K562 (cell line): ENCODE measurements around the gene DHRS13. TPM values are rescaled to one million over a fixed set of nuclear protein-coding genes. Genes with fewer than 3 reads are reported as not detected.

Source experiments
- CBX3 ChIP-seq, 2 experiments: IDR thresholded peaks; 1 replicate in 1 of 2; 2 replicates in 1 of 2; pipeline ENCODE4 v1.6.1; 2012; ENCODE audit warnings: inconsistent platforms in 2 of 2, low read length in 2 of 2, borderline replicate concordance in 1 of 2, control low read depth in 1 of 2
- CREB1 ChIP-seq, 2 experiments: sonication (generic) in 1 of 2; formaldehyde crosslinking in 1 of 2; IDR thresholded peaks; 2 replicates each; pipeline versions ENCODE4 v1.6.1 to v1.8.0; 2012 to 2022; ENCODE audit warnings: inconsistent platforms in 1 of 2, mild to moderate bottlenecking in 1 of 2, missing genetic modification reagents in 1 of 2, moderate library complexity in 1 of 2
- CREB3 ChIP-seq: fragments of 450-650 bp; conservative IDR thresholded peaks from 2 replicates; pipeline ENCODE4 v1.6.1; 2016; ENCODE audit warnings: missing genetic modification characterization, low read depth, mild to moderate bottlenecking, missing compliant biosample characterization, moderate library complexity
- DDX20 ChIP-seq: fragments of 450-650 bp; IDR thresholded peaks from 2 replicates; pipeline ENCODE4 v1.6.1; 2016; ENCODE audit warnings: missing genetic modification characterization, low read depth, mild to moderate bottlenecking, missing compliant biosample characterization, moderate library complexity
- ETV1 ChIP-seq: fragments of 450-650 bp; conservative IDR thresholded peaks from 2 replicates; pipeline ENCODE4 v1.6.1; 2016; ENCODE audit warnings: missing genetic modification characterization, control low read depth, low read depth, missing compliant biosample characterization
- FOXM1 ChIP-seq, 2 experiments: fragments of 450-650 bp in 1 of 2; sonication (generic) in 1 of 2; formaldehyde crosslinking in 1 of 2; IDR thresholded peaks; 2 replicates each; pipeline versions ENCODE4 v1.6.1 to v1.9.0; 2017 to 2022; ENCODE audit warnings: low read depth in 2 of 2, mild to moderate bottlenecking in 2 of 2, missing genetic modification reagents in 1 of 2, moderate library complexity in 1 of 2
- GTF2B ChIP-seq: IDR thresholded peaks from 2 replicates; pipeline ENCODE4 v1.6.1; 2011; ENCODE audit not compliant: insufficient read length; ENCODE audit errors: extremely low read depth
- MCM2 ChIP-seq: fragments of 450-650 bp; IDR thresholded peaks from 2 replicates; pipeline ENCODE4 v1.6.1; 2017; ENCODE audit warnings: low read depth, mild to moderate bottlenecking
- MECOM ChIP-seq: fragments of 250-450 bp; sonication (Bioruptor Pico); IDR thresholded peaks from 2 replicates; pipeline ENCODE4 v1.8.0; 2022; ENCODE audit warnings: inconsistent platforms
- MLX ChIP-seq, 2 experiments: fragments of 450-650 bp in 1 of 2; sonication (generic) in 1 of 2; formaldehyde crosslinking; conservative IDR thresholded peaks; 2 replicates each; pipeline versions ENCODE4 v1.4.0 to v1.8.1; 2020 to 2022; ENCODE audit warnings: mild to moderate bottlenecking in 1 of 2, missing genetic modification reagents in 1 of 2
- ZNF146 ChIP-seq: IDR thresholded peaks from one replicate; pipeline ENCODE4 v1.6.1; 2018; ENCODE audit warnings: missing compliant biosample characterization; ENCODE audit not compliant: unreplicated experiment
- polyA plus RNA-seq, 8 experiments: library from polyadenylated mRNA; depleted of rRNA in 4 of 8; stranded (reverse) in 5 of 8; unstranded in 3 of 8; fragments of >200 nt; fragmentation: Nextera tagmentation in 2 of 8; fragmentation: Illumina TruSeq in 1 of 8; extraction: Ambion mirVana in 2 of 8; extraction: Trizol in 1 of 8; gene quantifications; 2 replicates each; pipeline versions ENCODE4 v1.2.1 to v1.2.3, GENCODE V29; 2011 to 2014; ENCODE audit warnings: inconsistent platforms in 1 of 8, missing spikeins in 1 of 8
- total RNA-seq, 7 experiments: library from RNA; depleted of rRNA in 6 of 7; stranded (reverse); fragments of >200 nt in 6 of 7; fragmentation: Illumina TruSeq in 2 of 7; extraction: Trizol in 2 of 7; gene quantifications; 2 replicates each; pipeline versions ENCODE4 v1.2.1 to v1.2.3, GENCODE V29; 2011 to 2021; ENCODE audit warnings: low replicate concordance in 1 of 7
- TF ChIP-seq, protein P1 (sequence below): IDR thresholded peaks from 3 replicates; pipeline ENCODE4 v1.6.1; 2011; ENCODE audit warnings: borderline replicate concordance, mild to moderate bottlenecking; ENCODE audit not compliant: insufficient read length, insufficient read depth
- TF ChIP-seq, protein P2 (sequence below): fragments of 450-650 bp; IDR thresholded peaks from 2 replicates; pipeline ENCODE4 v1.6.1; 2016; ENCODE audit warnings: antibody characterized with exemption
- TF ChIP-seq, protein P3 (sequence below): IDR thresholded peaks from 2 replicates; pipeline ENCODE4 v1.6.1; 2012; ENCODE audit warnings: low read depth, low read length, improper control_type of control experiment, borderline replicate concordance
- TF ChIP-seq, protein P4 (sequence below): fragments of 250-450 bp; sonication (Bioruptor Pico); IDR thresholded peaks from 2 replicates; pipeline ENCODE4 v1.8.0; 2021; ENCODE audit warnings: moderate library complexity, mild to moderate bottlenecking, inconsistent platforms
- TF ChIP-seq, protein P5 (sequence below): fragments of 450-650 bp; IDR thresholded peaks from 2 replicates; pipeline ENCODE4 v1.6.1; 2016; ENCODE audit warnings: mild to moderate bottlenecking

DHRS13 gene
- total and polyA plus RNA-seq, 9 of the 15 experiments (the other 6 are each of a cell fraction or from before 2014, with no cell fraction given), result 0.32 to 52.3 (median 34.3) TPM; not detected in 1

DNA sequence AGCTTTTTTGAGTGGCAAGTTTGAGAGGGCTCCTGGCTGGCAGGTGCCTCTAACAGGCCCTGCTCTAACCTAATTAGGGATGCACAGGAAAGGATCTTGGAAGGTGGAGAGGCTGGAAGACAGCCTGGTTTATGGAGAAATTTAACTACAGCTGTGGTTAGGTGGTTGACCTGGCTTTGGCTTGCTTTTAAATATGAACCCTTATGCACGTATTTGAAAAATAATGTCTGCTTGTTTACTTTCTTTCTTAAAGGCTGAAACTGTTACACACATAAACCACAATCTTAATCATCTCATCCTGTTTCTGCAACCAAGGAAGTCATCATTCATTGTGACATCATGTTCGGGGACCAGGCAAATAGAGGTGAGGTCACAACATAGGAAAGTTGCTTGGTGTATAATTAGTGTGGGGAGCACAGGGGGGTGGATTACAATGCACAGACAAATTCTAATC, 23.1 kb upstream of the DHRS13 start (continued):
- TF ChIP-seq, protein P1, sequence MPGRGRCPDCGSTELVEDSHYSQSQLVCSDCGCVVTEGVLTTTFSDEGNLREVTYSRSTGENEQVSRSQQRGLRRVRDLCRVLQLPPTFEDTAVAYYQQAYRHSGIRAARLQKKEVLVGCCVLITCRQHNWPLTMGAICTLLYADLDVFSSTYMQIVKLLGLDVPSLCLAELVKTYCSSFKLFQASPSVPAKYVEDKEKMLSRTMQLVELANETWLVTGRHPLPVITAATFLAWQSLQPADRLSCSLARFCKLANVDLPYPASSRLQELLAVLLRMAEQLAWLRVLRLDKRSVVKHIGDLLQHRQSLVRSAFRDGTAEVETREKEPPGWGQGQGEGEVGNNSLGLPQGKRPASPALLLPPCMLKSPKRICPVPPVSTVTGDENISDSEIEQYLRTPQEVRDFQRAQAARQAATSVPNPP, result no peak
- no peak for TF ChIP-seq MLX (CRISPR knock-in tag; conservative IDR thresholded peaks at IDR 0.05)
- TF ChIP-seq, protein P2, sequence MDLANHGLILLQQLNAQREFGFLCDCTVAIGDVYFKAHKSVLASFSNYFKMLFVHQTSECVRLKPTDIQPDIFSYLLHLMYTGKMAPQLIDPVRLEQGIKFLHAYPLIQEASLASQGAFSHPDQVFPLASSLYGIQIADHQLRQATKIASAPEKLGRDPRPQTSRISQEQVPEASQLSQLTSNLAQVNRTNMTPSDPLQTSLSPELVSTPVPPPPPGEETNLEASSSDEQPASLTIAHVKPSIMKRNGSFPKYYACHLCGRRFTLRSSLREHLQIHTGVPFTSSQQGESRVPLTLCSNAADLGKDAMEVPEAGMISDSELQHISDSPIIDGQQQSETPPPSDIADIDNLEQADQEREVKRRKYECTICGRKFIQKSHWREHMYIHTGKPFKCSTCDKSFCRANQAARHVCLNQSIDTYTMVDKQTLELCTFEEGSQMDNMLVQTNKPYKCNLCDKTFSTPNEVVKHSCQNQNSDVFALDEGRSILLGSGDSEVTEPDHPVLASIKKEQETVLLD, result no peak
- TF ChIP-seq CREB3, result no peak
- no peak for TF ChIP-seq DDX20 (tag)
- TF ChIP-seq CREB1 (IDR thresholded peaks at IDR 0.05), result peak; percentile 83
- peak; percentile 83 for TF ChIP-seq CREB1 (CRISPR knock-in tag; IDR thresholded peaks at IDR 0.05)
- no peak for TF ChIP-seq MCM2
- TF ChIP-seq, protein P3, sequence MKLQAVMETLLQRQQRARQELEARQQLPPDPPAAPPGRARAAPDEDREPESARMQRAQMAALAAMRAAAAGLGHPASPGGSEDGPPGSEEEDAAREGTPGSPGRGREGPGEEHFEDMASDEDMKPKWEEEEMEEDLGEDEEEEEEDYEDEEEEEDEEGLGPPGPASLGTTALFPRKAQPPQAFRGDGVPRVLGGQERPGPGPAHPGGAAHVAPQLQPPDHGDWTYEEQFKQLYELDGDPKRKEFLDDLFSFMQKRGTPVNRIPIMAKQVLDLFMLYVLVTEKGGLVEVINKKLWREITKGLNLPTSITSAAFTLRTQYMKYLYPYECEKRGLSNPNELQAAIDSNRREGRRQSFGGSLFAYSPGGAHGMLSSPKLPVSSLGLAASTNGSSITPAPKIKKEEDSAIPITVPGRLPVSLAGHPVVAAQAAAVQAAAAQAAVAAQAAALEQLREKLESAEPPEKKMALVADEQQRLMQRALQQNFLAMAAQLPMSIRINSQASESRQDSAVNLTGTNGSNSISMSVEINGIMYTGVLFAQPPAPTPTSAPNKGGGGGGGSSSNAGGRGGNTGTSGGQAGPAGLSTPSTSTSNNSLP, result peak; percentile 47; the same call in 1 of the 2 replicates
- TF ChIP-seq MECOM (CRISPR knock-in tag), result no peak
- no peak for TF ChIP-seq GTF2B
- no peak for TF ChIP-seq ZNF146 (CRISPR knock-in tag)
- TF ChIP-seq, protein P4, sequence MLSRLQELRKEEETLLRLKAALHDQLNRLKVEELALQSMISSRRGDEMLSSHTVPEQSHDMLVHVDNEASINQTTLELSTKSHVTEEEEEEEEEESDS (CRISPR knock-in tag), result no peak
- peak; percentile 96 for TF ChIP-seq ETV1 (tag)
- TF ChIP-seq, protein P5, sequence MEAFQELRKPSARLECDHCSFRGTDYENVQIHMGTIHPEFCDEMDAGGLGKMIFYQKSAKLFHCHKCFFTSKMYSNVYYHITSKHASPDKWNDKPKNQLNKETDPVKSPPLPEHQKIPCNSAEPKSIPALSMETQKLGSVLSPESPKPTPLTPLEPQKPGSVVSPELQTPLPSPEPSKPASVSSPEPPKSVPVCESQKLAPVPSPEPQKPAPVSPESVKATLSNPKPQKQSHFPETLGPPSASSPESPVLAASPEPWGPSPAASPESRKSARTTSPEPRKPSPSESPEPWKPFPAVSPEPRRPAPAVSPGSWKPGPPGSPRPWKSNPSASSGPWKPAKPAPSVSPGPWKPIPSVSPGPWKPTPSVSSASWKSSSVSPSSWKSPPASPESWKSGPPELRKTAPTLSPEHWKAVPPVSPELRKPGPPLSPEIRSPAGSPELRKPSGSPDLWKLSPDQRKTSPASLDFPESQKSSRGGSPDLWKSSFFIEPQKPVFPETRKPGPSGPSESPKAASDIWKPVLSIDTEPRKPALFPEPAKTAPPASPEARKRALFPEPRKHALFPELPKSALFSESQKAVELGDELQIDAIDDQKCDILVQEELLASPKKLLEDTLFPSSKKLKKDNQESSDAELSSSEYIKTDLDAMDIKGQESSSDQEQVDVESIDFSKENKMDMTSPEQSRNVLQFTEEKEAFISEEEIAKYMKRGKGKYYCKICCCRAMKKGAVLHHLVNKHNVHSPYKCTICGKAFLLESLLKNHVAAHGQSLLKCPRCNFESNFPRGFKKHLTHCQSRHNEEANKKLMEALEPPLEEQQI, result no peak
- no peak for TF ChIP-seq FOXM1 (IDR thresholded peaks at IDR 0.05; ENCODE audit: low read depth)
- TF ChIP-seq FOXM1 (CRISPR knock-in tag; IDR thresholded peaks at IDR 0.05; ENCODE audit: low read depth), result no peak
- TF ChIP-seq CBX3 (IDR thresholded peaks at IDR 0.05; ENCODE audit: borderline replicate concordance in 1 of 2, low read length in 2 of 2), result no peak
